K562 (cell line): ENCODE measurements around the gene ZNF333.

ENCODE experiments used
- ATF2 ChIP-seq: sonication (generic); formaldehyde crosslinking; IDR thresholded peaks from 2 replicates; pipeline ENCODE4 v1.8.1; 2022; ENCODE audit warnings: missing genetic modification reagents
- POLR2A ChIP-seq: fragments of 450-650 bp; conservative IDR thresholded peaks from 2 replicates; pipeline ENCODE4 v1.6.1; 2016
- SNIP1 ChIP-seq: fragments of 450-650 bp; IDR thresholded peaks from 2 replicates; pipeline ENCODE4 v1.7.1; 2017; ENCODE audit warnings: low read depth, mild to moderate bottlenecking

GRCh38 chr19:14731200-14731599 is 41.4 kb downstream of the ZNF333 start:
- TF ChIP-seq ATF2 (CRISPR knock-in tag) (no peak), SNIP1 (no peak), POLR2A (no peak)
